B cell (primary cell): Measurements from ENCODE around the gene LCOR.

Experiments used
- CTCF ChIP-seq: fragments of 200-600 bp; IDR thresholded peaks from one replicate; pipeline ENCODE4 v1.8.0; 2022; ENCODE audit warnings: antibody characterized with exemption, mild to moderate bottlenecking
- EZH2 ChIP-seq: IDR thresholded peaks from 2 replicates; pipeline ENCODE4 v1.6.1; 2012; ENCODE audit warnings: borderline replicate concordance, low read depth, mild to moderate bottlenecking, moderate library complexity, low read length; ENCODE audit not compliant: insufficient read depth, poor library complexity, severe bottlenecking

- no peak for TF ChIP-seq CTCF
- no peak for TF ChIP-seq EZH2
Observed at GRCh38 chr10:96912405-96912804, 80.3 kb downstream of the LCOR start.
